Left lobe of liver (tissue), 2 donors: Measurements from ENCODE around the gene TFR2. TPM values are rescaled to one million over a fixed set of nuclear protein-coding genes. Genes with fewer than 3 reads are reported as not detected.

Experiments
- ATAC-seq: fragments of 200-7000 bp; cut with Tn5 transposase; one replicate; pipeline ENCODE4 v1.9.1; 2020; ENCODE audit warnings: mild to moderate bottlenecking, moderate library complexity
- DNase-seq: peaks from one replicate; pipeline ENCODE4 v3.0.0-alpha.2; 2020; ENCODE audit warnings: low spot score
- total RNA-seq: library from RNA; stranded (reverse); gene quantifications from one replicate; pipeline ENCODE4 v1.2.1, GENCODE V29; 2021
- donor health status: DM: no; HTN: no; CAD: no; lungs with moderate emphysema.
- donor health status: DM: no; HTN: yes; CAD: no.

Gene TFR2
- total RNA-seq, 1 donor from 2014 or later = 689 TPM

DNA sequence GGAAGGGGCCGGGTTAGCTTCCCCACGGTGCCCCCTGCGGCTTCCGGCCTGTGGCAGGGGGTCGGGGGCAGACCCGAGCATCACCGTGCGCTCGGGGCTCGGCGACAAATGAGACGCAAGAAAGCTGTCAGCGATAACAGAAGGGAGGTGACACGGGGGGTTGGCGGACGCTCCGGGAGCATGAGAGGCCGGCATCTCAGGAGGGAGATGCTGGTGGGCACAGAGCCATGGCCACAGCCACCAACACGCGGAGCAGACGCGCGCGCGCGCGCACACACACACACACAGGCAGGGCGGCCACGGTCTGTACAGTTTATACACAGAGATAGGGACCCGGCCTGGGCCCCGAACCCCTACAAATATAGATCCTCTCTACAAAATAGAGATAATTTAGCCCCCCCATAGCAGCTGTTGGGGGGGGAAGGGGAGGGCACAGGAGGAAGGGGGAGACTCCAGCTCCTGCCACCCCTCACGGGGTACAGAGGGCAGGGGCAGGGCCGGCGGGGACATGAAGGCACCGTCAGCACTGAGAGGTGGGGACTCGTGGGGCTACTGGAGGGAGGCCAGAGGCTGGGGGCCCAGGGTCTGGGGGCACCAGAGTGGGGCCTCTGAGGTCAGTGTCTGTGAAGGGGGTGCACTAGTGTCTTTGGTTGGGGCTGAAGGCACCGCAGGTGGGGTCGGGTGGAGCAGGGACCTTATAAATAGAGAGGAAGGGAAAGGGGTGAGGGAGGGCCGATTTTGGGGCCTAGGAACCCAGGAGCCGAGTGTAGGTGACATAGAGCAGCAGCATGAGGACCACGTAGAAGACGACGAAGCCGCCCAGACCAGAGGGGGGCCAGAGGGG lies 66.8 kb downstream of the TFR2 start:
- peak; percentile 50 for DNase-seq
- no peak for ATAC-seq

DNA sequence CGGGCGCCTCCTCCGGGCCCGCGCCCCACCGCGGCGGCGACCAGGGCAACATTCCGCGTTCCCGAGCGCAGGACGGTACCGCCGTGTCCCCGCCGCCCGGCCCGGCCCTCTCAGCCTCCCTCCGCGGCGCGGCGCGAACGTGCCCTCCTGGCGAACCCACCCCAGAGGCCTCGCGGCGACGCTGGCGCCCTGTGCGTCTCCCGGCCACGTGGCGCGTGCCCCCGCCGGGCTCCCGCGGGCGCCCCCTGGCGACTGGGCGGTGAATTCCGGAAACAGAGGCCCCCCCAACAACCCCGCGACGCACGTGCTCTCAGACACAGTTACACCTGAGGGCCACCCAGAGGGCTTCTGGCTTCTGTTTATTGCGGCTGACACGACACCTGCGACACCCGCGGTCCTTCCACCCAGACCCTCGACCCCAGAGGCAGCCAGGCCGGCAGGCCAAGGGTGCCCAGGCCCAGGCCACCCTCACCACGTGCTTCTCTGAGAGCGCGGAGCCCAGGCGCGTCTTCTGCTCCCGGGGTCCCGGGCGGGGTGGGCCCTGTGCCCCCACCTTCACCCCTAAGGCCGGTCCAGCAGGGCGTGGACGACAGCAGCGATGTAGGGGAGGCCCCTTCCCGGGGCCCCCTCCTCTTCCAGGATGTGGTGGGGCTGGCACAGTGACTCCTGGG lies 67.5 kb downstream of the TFR2 start, which contains the start of gene SAP25:
TSS of gene SAP25 (minus strand) at position 210 of the 671 bp plus-strand sequence. CDS start at position 52, 158 bp downstream.
- ATAC-seq (no peak), DNase-seq (peak; percentile 50)

DNA sequence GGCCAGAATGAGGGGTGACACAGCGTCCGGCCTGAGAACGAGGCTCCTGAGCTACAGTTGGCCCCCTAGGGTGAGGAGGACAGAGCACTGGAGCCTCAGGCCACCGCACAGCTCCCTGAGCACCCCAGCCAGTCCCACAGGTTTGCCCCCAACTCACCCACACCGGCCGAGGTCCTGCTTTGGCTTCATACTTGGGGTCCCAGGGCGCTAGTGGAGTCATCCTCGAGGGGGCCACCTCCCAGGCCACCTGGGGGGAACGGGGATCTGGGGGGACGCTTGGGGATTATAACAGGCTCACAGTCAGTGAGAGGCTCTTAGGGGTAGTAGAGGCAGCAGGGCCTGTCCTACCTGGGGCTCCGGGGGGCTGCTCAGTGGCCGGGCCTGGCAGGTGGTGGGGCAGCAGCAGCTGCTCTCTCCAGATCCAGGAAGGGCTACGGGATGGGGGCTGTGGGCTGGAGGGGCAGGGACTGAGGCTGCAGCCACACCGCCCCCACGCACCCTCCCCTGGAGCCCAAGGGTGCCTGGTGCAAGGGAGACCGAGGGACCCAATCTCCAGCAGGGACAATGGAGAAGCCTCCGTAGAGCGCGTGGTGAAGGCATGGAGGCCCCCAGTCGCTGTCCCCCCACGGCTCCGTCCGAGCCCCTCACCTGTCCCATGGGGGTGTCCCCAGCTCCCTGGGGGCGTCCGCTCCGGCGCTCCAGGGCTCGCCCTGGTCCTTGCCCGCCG lies 68.2 kb downstream of the TFR2 start:
- no peak for DNase-seq
- no peak for ATAC-seq

DNA sequence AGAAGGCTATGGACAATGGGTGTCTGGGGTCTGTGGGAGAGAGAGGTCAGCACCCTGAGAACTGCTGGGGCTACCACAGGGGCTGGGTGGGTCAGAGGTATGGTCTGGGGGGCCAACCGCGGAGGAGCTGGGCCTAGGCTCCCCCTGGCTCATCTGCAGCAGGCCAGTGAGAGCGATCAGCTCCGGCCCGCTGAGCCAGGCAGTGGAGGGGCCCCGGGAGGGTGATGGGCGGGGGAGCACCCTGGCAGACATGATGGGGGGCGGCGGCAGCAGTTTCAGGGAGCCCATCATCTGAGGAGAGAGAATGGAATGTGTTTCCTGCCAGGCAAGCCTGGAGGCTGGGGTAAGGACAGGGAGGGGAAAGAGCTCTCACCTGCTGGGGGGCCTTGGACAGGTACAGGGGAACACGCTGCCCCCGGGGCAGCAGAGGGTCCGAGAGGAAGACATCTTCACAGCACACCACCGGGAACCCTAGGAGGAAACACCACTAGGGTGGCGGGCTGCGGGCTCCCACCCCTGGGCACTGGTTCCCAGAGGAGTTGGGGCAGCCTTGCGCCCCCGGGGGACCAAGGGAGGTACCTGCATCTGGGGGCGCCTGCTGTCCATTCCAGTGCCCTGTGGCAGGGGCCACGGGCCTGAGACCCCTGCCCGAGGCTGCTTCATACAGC lies 68.9 kb downstream of the TFR2 start:
- no peak for DNase-seq
- no peak for ATAC-seq

DNA sequence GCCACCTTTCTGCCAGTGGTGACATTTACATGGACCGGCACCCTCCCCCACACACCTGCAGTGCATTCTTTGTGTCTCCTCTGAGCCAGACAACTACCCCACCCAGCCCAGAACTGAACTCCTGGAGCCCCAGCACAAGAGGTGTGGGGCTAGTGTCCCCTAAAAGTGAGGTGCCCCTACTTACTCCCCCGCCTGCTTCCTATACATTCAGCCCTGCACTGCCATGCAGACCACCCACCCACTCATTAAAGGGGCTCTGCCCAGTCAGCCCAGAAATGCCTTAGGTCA lies 69.6 kb downstream of the TFR2 start:
- ATAC-seq = no peak
- DNase-seq = no peak

DNA sequence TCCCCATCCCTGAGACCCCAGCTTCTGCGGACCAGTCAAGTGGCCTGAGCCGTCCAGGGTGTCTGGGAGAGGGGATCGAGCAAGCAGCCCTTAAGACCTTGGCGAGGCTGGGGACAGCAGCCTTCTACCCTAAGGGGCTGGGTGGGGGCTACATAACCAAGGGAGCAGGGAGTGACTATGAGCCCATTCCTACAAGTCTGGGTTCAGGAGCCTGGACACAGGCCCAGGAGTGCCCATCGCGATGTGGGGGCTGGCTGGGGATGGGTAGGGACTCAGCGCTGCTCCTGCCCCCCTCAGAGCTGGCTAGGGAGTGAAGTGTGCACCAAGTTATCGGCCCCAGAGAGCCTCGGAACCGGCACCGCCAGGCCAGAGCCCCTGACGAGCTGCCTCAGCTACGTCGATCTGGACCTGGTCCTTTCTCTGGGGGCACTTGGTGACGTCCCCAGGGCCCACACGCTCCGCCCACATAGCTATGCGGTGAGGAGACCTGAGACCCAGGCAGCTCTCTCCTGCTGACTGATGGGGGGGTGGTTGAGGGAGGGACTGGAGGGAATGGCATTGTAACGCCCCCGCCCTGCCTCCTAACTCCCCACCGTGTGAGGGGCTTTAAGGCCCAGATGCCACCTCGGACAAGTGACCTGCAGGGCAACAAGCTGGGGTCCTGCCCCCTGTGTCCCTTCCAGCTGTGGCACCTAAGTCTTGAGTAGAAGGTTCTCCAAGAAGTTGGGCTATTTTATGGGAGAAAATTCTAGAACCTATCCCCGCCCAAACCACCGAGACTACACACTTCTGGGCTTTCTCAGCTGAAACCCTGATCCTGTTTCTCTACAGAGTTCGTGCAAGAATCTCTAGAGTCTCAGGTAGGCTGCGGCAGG lies 70.2 kb downstream of the TFR2 start:
- DNase-seq (peak; percentile 73), ATAC-seq (no peak)

Other genes with a start within 250 kb of the TFR2 start
- gene ZCWPW1, start 212.8 kb downstream of the TFR2 start, total RNA-seq = 4.4 TPM
- gene MEPCE, start 211.7 kb downstream of the TFR2 start, total RNA-seq = 23.1 TPM
- gene PPP1R35, start 205.1 kb downstream of the TFR2 start, total RNA-seq = 13.8 TPM
- not detected for gene SPACDR, start 177.3 kb downstream of the TFR2 start, total RNA-seq
- 16.9 TPM for gene TSC22D4, start 162.3 kb downstream of the TFR2 start, total RNA-seq
- 0.38 TPM for gene NYAP1, start 157.6 kb downstream of the TFR2 start, total RNA-seq
- 87.8 TPM for gene AGFG2, start 102.3 kb downstream of the TFR2 start, total RNA-seq
- gene SAP25, start 67.7 kb downstream of the TFR2 start, total RNA-seq = 0.86 TPM
- 31.6 TPM for gene LRCH4, start 55.4 kb downstream of the TFR2 start, total RNA-seq
- gene FBXO24, start 55.2 kb downstream of the TFR2 start, total RNA-seq = 1.0 TPM
- gene PCOLCE, start 39.2 kb downstream of the TFR2 start, total RNA-seq = 71.8 TPM
- 20.3 TPM for gene MOSPD3, start 29.0 kb downstream of the TFR2 start, total RNA-seq
- not detected for gene ACTL6B, start 14.9 kb upstream of the TFR2 start, total RNA-seq
- gene GNB2, start 32.2 kb upstream of the TFR2 start, total RNA-seq = 80.9 TPM
- gene GIGYF1, start 52.7 kb upstream of the TFR2 start, total RNA-seq = 21.6 TPM
- gene POP7, start 64.6 kb upstream of the TFR2 start, total RNA-seq = 28.5 TPM
- 6.4 TPM for gene EPO, start 78.9 kb upstream of the TFR2 start, total RNA-seq
- 0.03 TPM for gene ZAN, start 92.0 kb upstream of the TFR2 start, total RNA-seq
- 48.8 TPM for gene EPHB4, start 186.0 kb upstream of the TFR2 start, total RNA-seq
- gene SLC12A9, start 211.2 kb upstream of the TFR2 start, total RNA-seq = 10.1 TPM
- 24.6 TPM for gene TRIP6, start 225.8 kb upstream of the TFR2 start, total RNA-seq
- 53.9 TPM for gene SRRT, start 233.6 kb upstream of the TFR2 start, total RNA-seq
- gene UFSP1, start 248.2 kb upstream of the TFR2 start, total RNA-seq = 1.8 TPM